ENCODE measurements around the gene NPW. TPM values are rescaled to one million over a fixed set of nuclear protein-coding genes. Genes with fewer than 3 reads are reported as not detected.

NPW gene
- total RNA-seq = 3.6 and 3.9 TPM in 2 replicates

- no peak for DNase-seq (ENCODE audit: low spot score)
- Mint-ChIP-seq H3K4me3 (peak within 1 kb of the TSS; percentile 42), H3K9me3 (no peaks in the 10 kb centered on the region), H3K36me3 (ENCODE audit: low read depth) (no peaks in the 10 kb centered on the region), H3K27ac (peak within 1 kb of the TSS; percentile 52), H3K4me1 (ENCODE audit: low read depth) (peaks cover 16% of the 10 kb centered on the region), H3K27me3 (ENCODE audit: insufficient read depth) (peaks cover 28% of the 10 kb centered on the region)
- intact Hi-C loops (cut with micrococcal nuclease) = no loop called here
These were observed at the start of gene NPW for GRCh38 chr16:2019518-2019920. TSS of gene NPW (plus strand) at chr16:2019785.

- Mint-ChIP-seq H3K4me3 (peak within 1 kb of the TSS; percentile 97), H3K36me3 (ENCODE audit: low read depth) (peaks cover 18% of the 10 kb centered on the region), H3K4me1 (ENCODE audit: low read depth) (peaks cover 19% of the 10 kb centered on the region), H3K9me3 (no peaks in the 10 kb centered on the region), H3K27ac (peak within 1 kb of the TSS; percentile 99), H3K27me3 (ENCODE audit: insufficient read depth) (no peaks in the 10 kb centered on the region)
- intact Hi-C loops (cut with micrococcal nuclease) = loop anchor here (1.0 to 5.0 kb wide), 6 partner anchors 8 to 551 kb away; partner anchors contain the start of genes CRAMP1, GFER, IFT140 and NDUFB10
- DNase-seq (ENCODE audit: low spot score) = peak; percentile 97
These were observed 47.6 kb upstream of the NPW start, which contains the start of gene TBL3 for GRCh38 chr16:1971796-1972489. TSS of gene TBL3 (plus strand) at chr16:1972053. CDS start at chr16:1972165, 112 bp downstream.

- Mint-ChIP-seq H3K4me3 (peak overlapping the region; percentile 97), H3K4me1 (ENCODE audit: low read depth) (peaks cover 19% of the 10 kb centered on the region), H3K27ac (peak overlapping the region; percentile 74), H3K9me3 (no peaks in the 10 kb centered on the region), H3K36me3 (ENCODE audit: low read depth) (peaks cover 20% of the 10 kb centered on the region), H3K27me3 (ENCODE audit: insufficient read depth) (no peaks in the 10 kb centered on the region)
- intact Hi-C loops (cut with micrococcal nuclease) = loop anchor here (1.0 to 5.0 kb wide), 4 partner anchors 8 to 552 kb away; partner anchors contain the start of genes CRAMP1, GFER, IFT140 and RPS2
- no peak for DNase-seq (ENCODE audit: low spot score)
These were observed 47.1 kb upstream of the NPW start for GRCh38 chr16:1972490-1972877.

- H3K4me3 Mint-ChIP-seq = peak overlapping the region; percentile 47
These were observed 46.0 kb upstream of the NPW start for GRCh38 chr16:1973461-1974156.

GRCh38 chr16:1974157-1975070, 45.2 kb upstream of the NPW start:
- H3K27me3 Mint-ChIP-seq (ENCODE audit: insufficient read depth) = no peaks in the 10 kb centered on the region
- intact Hi-C loops (cut with micrococcal nuclease) = loop anchor here (5.0 kb wide), 1 partner anchor 362 kb away; the partner anchor contains the start of genes CRAMP1 and IFT140
- H3K4me3 Mint-ChIP-seq = peak overlapping the region; percentile 47

More at GRCh38 chr16:1973461-1974156, 46.0 kb upstream of the NPW start:
- DNase-seq (ENCODE audit: low spot score) = no peak
- Mint-ChIP-seq H3K27me3 (ENCODE audit: insufficient read depth) (no peaks in the 10 kb centered on the region), H3K9me3 (no peaks in the 10 kb centered on the region), H3K36me3 (ENCODE audit: low read depth) (peaks cover 21% of the 10 kb centered on the region), H3K27ac (peak overlapping the region; percentile 63), H3K4me1 (ENCODE audit: low read depth) (peaks cover 19% of the 10 kb centered on the region)
- intact Hi-C loops (cut with micrococcal nuclease) = loop anchor here (2.0 to 5.0 kb wide), 2 partner anchors 361 to 553 kb away; partner anchors contain the start of genes CRAMP1, IFT140 and UQCC4

GRCh38 chr16:1975432-1976215, 44.0 kb upstream of the NPW start:
- no peak for DNase-seq (ENCODE audit: low spot score)
- intact Hi-C loops (cut with micrococcal nuclease) = no loop called here
- Mint-ChIP-seq H3K4me3 (peak overlapping the region; percentile 9), H3K27me3 (ENCODE audit: insufficient read depth) (peaks cover 7% of the 10 kb centered on the region), H3K27ac (no peak overlapping the region), H3K4me1 (ENCODE audit: low read depth) (peaks cover 19% of the 10 kb centered on the region), H3K36me3 (ENCODE audit: low read depth) (peaks cover 21% of the 10 kb centered on the region), H3K9me3 (no peaks in the 10 kb centered on the region)

More at GRCh38 chr16:1974157-1975070, 45.2 kb upstream of the NPW start:
- Mint-ChIP-seq H3K27ac (no peak overlapping the region), H3K4me1 (ENCODE audit: low read depth) (peaks cover 19% of the 10 kb centered on the region), H3K36me3 (ENCODE audit: low read depth) (peaks cover 21% of the 10 kb centered on the region), H3K9me3 (no peaks in the 10 kb centered on the region)
- no peak for DNase-seq (ENCODE audit: low spot score)

- DNase-seq (ENCODE audit: low spot score) = no peak
- Mint-ChIP-seq H3K4me1 (ENCODE audit: low read depth) (peaks cover 14% of the 10 kb centered on the region), H3K4me3 (no peak overlapping the region), H3K9me3 (no peaks in the 10 kb centered on the region), H3K27ac (no peak overlapping the region), H3K36me3 (ENCODE audit: low read depth) (peaks cover 21% of the 10 kb centered on the region), H3K27me3 (ENCODE audit: insufficient read depth) (peaks cover 9% of the 10 kb centered on the region)
- intact Hi-C loops (cut with micrococcal nuclease) = no loop called here
These were observed 43.4 kb upstream of the NPW start for GRCh38 chr16:1976216-1976520.

- Mint-ChIP-seq H3K27me3 (ENCODE audit: insufficient read depth) (peaks cover 18% of the 10 kb centered on the region), H3K9me3 (no peaks in the 10 kb centered on the region), H3K4me1 (ENCODE audit: low read depth) (peaks cover 7% of the 10 kb centered on the region), H3K27ac (no peak overlapping the region), H3K4me3 (no peak overlapping the region), H3K36me3 (ENCODE audit: low read depth) (peaks cover 18% of the 10 kb centered on the region)
- DNase-seq (ENCODE audit: low spot score) = no peak
- intact Hi-C loops (cut with micrococcal nuclease) = no loop called here
These were observed 42.4 kb upstream of the NPW start for GRCh38 chr16:1976951-1977874.

GRCh38 chr16:1977875-1978268, 41.7 kb upstream of the NPW start:
- Mint-ChIP-seq H3K4me1 (ENCODE audit: low read depth) (peaks cover 3% of the 10 kb centered on the region), H3K36me3 (ENCODE audit: low read depth) (peaks cover 14% of the 10 kb centered on the region), H3K27me3 (ENCODE audit: insufficient read depth) (peaks cover 25% of the 10 kb centered on the region), H3K4me3 (no peak overlapping the region), H3K9me3 (no peaks in the 10 kb centered on the region), H3K27ac (no peak overlapping the region)
- DNase-seq (ENCODE audit: low spot score) = no peak
- intact Hi-C loops (cut with micrococcal nuclease) = no loop called here

GRCh38 chr16:1978476-1979120, 41.0 kb upstream of the NPW start:
- peaks cover 29% of the 10 kb centered on the region for H3K27me3 Mint-ChIP-seq (ENCODE audit: insufficient read depth)
- no peaks in the 10 kb centered on the region for H3K9me3 Mint-ChIP-seq
- H3K27ac Mint-ChIP-seq = no peak overlapping the region
- DNase-seq (ENCODE audit: low spot score) = no peak
- H3K4me1 Mint-ChIP-seq (ENCODE audit: low read depth) = no peaks in the 10 kb centered on the region
- intact Hi-C loops (cut with micrococcal nuclease) = no loop called here
- peaks cover 12% of the 10 kb centered on the region for H3K36me3 Mint-ChIP-seq (ENCODE audit: low read depth)
- H3K4me3 Mint-ChIP-seq = no peak overlapping the region

Measured in activated T-helper 1 cell treated with anti-CD3 and anti-CD28 coated beads, Interleukin-12 subunit alpha, Interleukin-12 subunit beta, Interleukin-2, Interleukin-4 antibody, amounts not matched to agents 30 ng/mL and 10 ng/mL and 1 ng/mL, durations not matched to agents 14 hours and 24 hours and 36 hours (primary cell).